GM11168 (cell line): Measurements from ENCODE around the gene C1orf105.

Experiments used
- in situ Hi-C: fragments of 300-500 bp; cut with MboI; formaldehyde crosslinking; loops from one replicate; pipeline ENCODE4 v1.12.0; 2022; ENCODE audit warnings: low sequenced_read_pairs; ENCODE audit not compliant: unreplicated experiment

C1orf105 gene

DNA sequence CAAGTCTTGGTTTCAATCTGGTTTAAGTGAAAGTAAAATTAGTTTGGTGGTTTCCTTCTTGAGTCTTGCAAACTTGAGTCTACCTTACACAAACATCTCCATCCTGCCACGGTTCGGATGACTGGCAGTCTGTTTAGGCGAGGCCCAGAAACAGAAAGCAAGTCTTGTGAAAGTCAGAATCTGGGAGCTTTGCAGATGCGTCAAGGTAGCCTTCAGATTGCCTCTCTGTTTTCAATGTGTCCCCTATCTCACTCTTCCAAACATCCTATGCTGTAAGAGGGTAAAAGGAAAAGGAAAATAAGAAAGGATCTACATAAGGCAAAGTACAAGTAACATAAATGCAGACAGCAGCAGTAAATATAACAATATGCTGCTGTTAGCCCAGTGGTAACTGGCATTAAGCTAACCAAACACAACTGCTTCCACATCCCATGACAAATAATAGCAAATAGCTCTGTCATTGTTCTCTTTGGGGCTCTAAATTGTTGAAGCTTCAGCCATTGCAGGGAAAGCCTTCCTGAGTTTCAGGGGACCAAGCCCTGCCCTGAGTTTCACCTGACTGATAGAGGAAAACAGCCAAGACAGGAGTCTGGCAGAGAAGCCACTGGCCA, 26.2 kb upstream of the C1orf105 start:
- in situ Hi-C loops, result loop anchor here (5.0 kb wide), 1 partner anchor 37 kb away; no protein-coding TSS in a partner anchor

DNA sequence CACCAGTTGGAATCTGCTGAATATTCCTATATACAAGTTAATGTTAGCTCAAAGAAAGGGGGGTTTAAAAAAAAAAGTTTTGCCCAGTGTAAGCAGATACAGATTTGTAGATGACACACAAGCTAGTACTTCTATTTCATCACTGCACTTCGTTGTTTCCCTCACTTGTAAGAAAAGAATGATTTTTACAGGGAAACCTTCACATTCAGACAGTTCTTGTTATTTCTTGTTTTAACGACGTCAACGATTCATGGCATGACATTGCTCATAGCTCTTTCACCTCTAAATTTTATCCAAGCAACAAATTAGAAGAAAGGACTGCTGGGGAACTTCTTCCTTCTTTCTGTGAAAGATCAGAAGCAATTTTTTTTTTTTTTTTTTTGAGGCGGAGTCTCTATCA, 25.7 kb upstream of the C1orf105 start:
- in situ Hi-C loops, result loop anchor here (5.0 kb wide), 2 partner anchors 38 to 263 kb away; no protein-coding TSS in a partner anchor

DNA sequence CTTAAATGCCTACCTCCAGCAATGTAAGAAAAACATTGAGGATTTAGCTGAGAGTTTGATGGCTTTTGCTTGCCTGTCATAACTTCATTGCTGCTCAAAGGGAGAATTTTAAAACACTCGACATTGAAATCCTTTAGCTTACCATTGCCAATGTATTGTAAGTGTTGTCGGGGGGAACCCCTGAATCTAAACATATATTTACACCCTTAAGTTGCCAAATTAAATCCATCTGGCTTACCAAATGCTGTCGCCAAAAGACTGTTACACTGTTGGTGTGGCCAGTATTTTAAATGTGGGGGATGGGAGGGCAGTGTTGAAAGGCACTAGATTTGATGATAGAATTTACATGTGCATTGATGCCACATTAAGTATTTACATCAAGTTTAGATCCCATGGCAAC, 24.9 kb upstream of the C1orf105 start:
- in situ Hi-C loops, result loop anchor here (5.0 kb wide), 1 partner anchor 263 kb away; no protein-coding TSS in a partner anchor

DNA sequence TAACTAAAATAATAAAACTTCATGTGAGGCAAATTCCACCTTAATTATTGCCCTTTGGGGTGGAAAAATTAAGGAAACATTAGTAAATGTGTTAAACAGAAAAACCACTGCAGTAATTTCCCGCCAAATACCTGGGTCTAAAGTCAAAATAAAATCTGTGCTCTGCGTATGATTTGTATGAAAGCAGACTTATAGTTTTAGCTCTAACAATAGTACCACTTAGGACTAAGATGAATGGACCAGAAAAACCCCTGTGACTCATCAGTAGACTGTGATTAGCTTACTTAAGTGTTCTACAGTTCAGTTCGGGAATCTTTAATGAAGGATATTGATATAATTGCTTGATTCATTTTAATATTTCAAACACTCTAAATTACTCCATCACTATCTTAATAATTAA, 23.3 kb upstream of the C1orf105 start:
- in situ Hi-C loops, result loop anchor here (5.0 kb wide), 1 partner anchor 265 kb away; no protein-coding TSS in a partner anchor

DNA sequence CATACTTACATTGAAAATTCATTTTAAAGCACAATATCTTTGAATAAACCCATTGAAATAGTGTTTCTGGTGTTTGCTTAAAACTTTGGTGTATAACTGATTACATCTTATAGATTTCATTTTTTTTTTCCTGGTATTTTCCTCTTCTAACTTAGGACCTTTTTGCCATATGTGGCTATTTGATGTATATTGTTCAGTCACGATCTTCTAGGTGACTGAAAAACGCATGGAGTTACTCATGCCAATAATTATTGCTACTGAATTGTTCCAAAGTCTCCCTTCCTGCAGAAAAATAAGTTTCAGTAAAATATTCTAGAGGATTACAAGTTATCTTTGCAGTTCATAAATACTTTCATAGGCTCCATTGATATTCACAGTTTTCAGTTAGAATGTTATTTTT, 22.9 kb upstream of the C1orf105 start:
- in situ Hi-C loops, result loop anchor here (5.0 kb wide), 1 partner anchor 265 kb away; no protein-coding TSS in a partner anchor

DNA sequence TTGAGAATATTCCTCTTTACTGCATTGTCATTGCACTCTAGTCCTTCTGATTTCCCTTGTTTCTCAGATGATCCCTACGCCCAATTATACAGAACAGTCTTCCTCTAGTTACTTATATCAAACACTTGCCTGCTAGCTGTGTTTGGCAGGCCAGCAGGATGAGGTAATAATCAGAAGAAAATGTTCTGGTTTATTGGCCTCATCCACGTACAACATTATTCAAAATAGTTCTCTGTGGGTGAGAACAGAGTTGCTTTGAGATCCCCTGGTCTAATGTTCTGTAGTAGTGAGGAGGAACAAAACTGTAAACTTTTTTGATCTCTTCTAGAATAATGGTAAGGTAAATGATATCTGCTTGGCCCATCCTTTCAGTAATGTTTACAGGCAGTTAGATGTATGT, 22.3 kb upstream of the C1orf105 start:
- in situ Hi-C loops, result loop anchor here (5.0 kb wide), 1 partner anchor 266 kb away; no protein-coding TSS in a partner anchor

DNA sequence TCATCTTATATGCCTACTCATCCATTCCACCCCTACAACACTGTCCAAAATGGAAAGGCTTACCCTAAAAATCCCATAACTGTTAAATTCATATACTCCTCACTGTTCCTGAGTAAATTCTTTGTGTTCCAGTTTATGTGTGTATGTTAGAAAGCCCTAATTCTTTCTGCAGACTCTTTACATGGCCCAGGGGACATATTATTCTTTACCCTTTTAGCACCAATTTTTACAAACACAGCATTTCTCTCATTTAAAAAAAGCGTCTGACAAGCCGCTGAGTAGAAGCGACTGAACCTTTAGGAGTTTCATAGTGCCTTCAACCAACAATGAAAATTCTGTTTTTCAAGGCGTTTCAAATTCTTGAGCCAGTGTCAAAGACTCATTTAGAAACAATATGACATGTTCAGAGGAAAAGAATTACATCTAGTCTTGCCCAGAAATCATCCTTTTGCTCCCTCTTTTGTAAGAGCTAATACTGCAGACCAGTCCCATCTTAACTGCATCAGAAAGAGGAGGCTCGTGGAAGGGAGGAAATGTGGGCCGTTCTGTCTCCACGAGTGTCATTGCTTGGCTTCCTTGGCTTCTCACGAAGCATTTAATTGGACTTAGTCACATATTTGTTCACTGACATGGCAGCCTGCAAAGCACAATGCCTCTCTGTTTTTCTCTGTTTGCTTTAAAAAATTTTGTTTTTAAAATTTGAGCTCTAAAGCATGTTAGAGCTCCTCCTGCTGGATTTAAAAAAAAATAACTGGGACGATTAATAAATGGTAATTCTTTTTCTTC, 21.3 kb upstream of the C1orf105 start:
- in situ Hi-C loops, result loop anchor here (5.0 kb wide), 1 partner anchor 267 kb away; no protein-coding TSS in a partner anchor

DNA sequence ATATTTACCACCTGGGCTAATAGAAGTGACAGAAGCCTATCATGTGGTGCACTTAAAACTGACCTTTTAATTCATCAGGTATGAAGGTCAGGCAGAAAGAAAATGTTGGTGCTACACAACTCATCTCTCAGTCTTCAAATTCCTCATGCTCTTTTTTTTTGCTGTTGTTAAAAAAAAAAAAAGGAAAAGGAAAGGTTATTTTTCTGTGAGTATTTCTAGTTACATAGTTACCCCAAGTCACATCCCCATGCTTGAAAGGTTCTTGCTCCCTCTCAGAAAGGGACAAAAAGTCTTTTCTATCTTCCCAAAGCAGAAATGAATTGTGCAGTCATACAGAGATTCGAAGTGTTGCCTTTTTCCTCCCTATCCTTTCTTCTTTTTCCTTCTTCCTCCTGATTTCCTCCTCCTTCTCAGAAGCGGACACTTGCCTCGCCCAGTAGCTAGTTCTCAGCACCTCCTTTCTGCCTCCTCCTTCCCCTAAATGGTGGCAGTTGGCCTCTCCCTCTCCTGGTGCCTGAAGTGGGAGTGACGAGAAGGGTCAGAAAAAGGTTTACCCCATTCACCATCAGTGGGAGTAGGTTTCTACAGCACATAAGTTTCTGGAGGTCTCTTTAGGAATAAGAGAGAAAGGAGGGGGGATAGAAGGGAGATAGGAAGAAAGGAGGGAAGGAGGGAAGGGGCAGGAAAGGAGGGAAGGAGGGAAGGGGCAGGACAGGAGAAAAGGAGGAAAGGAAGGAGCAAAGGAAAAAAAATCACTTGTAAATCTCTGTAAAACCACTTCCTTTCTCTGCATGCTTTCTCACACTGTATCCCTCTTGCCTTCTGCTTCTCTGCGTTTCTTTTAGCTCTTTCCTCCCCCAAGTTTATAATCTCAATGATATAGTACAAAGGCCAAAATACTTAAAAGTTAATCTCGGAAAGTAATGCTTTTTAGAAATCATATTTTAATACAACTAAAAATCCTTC, 20.4 kb upstream of the C1orf105 start:
- in situ Hi-C loops, result loop anchor here (5.0 to 25.0 kb wide), 3 partner anchors 268 to 385 kb away; no protein-coding TSS in a partner anchor

DNA sequence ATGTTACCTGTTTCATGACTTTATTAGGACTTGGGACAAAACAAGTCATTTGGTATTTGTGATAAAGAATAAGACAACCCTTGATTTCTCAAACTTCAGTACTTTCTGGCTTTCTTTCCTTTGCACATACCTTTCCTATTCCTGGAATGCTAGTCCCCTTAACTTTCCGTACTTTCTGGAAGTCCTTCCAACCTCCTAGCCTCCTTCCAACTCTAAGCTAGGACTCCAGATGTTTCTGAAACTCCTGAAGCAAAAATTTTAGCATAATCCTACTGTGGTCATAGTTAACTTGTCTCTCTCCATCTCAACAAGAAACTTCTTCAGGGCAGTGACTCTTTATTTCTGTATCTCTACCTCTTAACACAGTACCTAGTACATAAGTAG, 19.8 kb upstream of the C1orf105 start:
- in situ Hi-C loops, result loop anchor here (10.0 to 25.0 kb wide), 2 partner anchors 313 to 386 kb away; no protein-coding TSS in a partner anchor

DNA sequence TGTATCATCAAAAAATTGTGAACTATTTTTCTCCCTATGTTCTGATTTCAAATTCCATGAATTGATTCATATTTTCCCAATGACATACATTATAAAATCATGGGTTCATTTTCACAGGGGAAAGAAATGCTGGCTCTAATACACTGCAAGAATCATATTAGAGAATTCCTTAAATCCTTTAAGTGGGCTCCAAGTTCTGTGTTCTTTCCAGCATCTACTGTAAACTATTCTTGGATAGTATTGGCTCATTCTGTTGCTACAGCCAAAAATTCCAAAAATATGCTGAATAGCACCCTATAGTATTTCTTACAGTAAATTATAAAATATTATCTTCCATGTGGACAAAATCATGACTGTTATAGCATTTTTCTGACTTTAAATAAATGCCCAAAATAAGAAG, 19.0 kb upstream of the C1orf105 start:
- in situ Hi-C loops, result loop anchor here (10.0 to 25.0 kb wide), 2 partner anchors 314 to 387 kb away; no protein-coding TSS in a partner anchor

DNA sequence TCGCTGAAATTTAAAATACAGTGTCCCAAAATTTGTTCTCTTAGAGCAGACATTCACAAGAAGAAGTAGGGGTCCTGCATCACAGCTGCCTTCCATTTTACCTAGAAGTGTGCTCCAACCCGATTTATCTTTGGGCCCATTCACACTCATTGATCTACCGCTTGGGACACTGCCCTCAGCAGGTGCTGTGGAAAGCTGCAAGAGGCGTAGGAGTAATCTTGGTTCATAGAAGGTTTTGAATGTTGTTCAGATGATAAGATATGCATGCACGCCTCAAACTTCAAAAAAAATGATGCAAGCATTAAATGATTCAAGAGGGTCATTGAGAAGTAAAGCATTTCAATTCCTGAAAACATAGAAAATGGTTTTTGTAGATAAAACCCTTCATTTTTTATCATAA, 18.6 kb upstream of the C1orf105 start:
- in situ Hi-C loops, result loop anchor here (10.0 to 25.0 kb wide), 2 partner anchors 315 to 387 kb away; no protein-coding TSS in a partner anchor

DNA sequence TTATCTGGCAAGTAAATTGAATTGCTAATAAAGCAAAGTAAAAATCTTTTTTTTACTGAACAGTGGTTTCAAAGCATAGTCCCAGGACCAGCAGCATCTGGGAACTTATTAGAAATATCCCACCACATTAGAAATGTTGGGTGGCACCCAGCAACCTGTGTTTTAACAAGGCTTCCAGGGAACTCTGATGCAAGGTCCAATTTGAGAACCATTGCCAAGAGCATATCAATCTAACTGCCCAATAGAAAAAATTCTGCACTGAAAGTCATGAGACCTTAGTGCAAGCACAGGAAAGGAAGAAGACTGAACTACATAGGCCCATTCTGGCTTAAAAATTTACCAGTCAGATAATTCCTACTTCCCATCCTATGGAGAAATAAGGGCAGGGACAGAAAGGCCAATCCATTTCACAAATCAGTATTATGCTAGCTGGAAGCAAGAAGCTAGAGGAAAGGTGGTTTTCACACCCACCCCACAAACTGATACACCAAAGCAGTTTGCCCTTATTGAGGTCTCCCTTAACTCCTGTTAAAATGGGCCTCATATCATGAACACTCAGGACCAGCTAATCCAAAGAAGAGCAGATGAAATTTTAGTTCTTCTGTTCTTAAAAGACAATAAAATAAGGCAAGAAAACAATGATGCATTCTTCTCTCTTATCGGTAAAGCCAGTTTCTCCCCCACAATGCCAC, 17.5 kb upstream of the C1orf105 start:
- in situ Hi-C loops, result loop anchor here (10.0 to 25.0 kb wide), 2 partner anchors 316 to 388 kb away; no protein-coding TSS in a partner anchor

DNA sequence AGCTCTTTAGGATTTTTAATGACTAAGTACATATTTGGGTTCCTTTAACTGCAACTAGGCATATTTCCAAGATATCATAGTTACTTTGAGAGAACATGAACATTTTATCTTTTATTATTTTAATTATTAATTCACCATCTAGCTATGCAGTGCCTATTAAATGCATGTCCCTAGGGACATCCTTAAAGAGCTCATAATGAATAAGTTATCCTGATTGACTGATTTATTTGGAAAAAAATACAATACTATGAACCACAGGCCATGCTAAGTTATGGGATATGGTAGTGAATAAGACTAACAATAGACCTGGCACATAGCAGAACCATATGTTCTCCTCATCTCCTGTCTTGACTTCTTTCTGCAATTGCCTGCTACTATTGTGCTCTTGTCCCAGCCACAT, 16.4 kb upstream of the C1orf105 start:
- in situ Hi-C loops, result loop anchor here (10.0 to 25.0 kb wide), 2 partner anchors 317 to 389 kb away; no protein-coding TSS in a partner anchor

DNA sequence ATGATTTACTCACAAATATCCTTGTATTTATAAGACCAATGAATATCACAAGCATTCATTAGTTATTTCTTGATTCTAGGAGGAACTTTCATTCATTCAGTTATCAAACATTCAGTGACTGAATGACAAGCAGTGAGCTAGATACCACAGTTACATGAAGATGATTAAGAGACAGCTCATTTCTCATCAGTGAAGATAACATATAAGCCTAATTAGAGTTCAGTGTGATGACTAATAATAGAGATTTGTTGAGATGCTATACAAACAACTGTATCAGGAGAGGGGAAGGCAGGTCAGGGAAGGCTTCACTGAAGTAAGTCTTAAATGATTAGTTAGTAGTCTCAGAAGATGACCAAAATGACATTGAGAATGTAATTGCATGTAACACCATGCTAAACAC, 14.6 kb upstream of the C1orf105 start:
- in situ Hi-C loops, result loop anchor here (10.0 to 25.0 kb wide), 2 partner anchors 319 to 391 kb away; no protein-coding TSS in a partner anchor

DNA sequence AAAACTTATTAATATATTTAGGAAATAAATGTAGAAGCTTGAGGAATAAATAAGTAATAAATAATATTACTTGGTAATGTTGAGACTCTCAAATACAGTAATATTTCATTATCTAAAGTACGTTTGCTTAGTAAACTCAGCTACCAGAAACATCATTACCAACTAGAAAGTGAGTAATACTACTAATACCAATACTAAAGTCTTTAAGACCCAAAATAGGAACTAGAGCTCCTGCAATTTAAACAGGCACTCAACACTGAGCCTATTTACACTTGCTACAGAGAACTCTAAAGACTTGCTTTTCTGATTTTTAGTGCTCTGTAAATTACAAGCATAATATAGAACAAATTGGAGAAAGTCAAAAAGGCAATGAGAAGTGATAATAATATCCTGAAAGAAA, 13.5 kb upstream of the C1orf105 start:
- in situ Hi-C loops, result loop anchor here (10.0 to 25.0 kb wide), 2 partner anchors 320 to 392 kb away; no protein-coding TSS in a partner anchor

DNA sequence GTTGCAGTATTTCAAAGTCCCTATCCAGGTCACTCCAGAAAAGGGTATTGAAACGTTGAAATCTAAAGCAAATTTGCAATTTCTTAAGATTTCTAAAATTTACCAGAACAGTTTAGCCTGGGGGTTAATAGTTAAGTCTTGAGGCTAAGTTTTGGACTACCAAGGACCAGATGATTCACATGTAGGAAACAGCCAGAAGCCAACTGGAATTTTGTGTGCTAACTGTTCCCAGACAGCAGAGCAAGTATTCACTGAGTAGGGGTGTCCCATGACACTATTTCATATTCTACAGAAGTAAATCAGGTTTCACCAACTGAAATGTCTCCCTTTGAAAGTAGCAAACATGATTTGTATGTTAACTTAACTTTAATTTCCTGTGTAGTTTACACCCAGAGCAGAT, 11.5 kb upstream of the C1orf105 start:
- in situ Hi-C loops, result loop anchor here (10.0 to 25.0 kb wide), 2 partner anchors 322 to 394 kb away; no protein-coding TSS in a partner anchor

DNA sequence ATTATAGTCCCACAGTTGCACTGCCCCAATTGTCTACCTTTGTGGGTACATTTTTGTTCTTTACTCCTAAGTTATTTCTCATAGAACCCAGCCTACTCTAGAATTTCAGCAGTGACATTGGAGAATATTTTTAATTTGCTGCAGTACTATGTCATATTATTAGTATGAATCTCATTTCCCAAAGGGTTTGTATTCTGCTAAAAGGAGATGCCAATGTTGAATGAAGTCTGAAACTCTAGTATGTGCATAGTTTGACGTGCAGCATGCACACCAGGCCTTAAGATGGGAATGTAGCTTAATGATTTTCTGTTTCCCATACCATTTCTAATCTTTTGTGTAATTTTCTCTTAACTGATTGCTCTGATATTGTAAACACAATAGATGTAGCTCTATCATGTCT, 10.5 kb upstream of the C1orf105 start:
- in situ Hi-C loops, result loop anchor here (25.0 kb wide), 1 partner anchor 323 kb away; no protein-coding TSS in a partner anchor

DNA sequence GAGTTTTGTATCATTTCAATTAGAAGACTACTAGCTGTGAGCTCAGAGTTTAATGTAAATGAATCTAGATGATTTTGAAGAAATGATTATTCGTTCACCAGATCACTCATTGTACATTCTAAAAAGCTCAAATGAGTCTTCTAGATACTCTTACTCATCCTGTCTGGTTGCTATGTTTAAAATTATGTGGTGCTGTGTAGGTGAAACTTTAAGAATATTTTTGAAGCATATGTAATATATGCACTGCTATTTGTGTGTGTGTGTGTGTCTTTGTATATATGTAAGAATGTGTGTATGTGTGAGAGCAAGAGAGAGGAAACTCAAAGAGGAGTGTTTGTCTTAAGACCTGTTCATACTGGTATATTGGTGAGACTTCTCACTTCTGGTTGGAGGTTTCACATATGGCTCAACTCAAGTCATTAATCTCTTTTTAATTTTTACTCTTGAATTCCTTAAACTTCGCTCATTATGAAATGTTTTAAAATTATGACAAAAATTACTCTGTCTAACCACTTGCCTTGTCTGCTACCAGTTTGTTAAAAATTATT, 8.6 kb upstream of the C1orf105 start:
- in situ Hi-C loops, result loop anchor here (25.0 kb wide), 1 partner anchor 325 kb away; no protein-coding TSS in a partner anchor
